PC-9 (cell line): ENCODE measurements around the gene CYGB.

ENCODE experiments used
- EZH2 ChIP-seq: fragments of 200-600 bp; sonication (generic); IDR thresholded peaks from 2 replicates; pipeline ENCODE4 v1.8.0; 2017; ENCODE audit warnings: antibody characterized with exemption, low read depth
- TF ChIP-seq, protein P1 (sequence below): fragments of 200-600 bp; sonication (generic); conservative IDR thresholded peaks from 2 replicates; pipeline ENCODE4 v1.6.1; 2017; ENCODE audit warnings: mixed run types, antibody characterized with exemption, mild to moderate bottlenecking, moderate library complexity

DNA sequence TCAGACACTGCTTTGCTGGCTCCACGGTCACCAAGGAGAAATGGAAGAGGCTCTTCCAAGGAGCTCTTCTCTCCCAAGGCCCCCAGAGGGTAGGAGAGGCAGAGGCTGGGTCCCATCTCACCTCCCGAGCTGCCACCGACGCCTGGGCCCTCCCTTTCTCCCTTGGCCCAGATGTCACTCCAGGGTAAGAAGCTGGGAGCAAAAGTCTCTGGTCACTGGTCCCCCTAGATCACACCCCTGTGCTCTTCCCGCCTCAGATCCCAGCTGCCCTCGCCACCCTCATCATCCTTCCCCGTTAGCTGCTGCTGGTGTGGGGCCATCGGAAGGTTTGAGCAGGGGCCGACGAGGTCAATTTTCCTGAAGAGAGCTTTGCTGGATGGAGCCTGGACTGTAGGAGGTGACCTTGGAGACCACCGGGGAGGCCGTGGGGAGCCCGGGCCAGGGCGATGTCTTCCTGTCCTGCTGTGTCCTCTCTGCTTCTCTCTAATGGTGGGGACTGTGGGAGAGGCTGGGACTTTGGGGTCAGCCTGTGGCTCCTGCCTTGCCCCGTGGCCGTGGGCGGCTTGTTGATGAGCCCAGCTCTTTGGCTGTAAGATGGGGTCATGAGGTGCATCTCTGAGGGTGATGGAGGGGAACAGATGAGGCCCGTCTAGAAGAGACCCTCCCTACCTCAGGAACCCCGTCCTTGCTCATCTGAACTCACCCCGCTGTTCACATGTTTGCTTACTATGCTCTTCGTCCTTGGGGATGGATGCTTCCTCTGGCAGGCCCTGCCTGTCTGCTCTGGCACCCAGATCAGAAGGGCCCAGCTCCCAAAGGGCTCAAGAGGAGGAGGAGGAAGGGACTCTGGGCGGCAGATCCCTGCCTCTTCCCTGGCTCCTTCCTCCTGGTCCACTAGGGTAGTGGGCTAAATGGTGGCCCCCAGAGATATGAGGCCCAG lies 24.9 kb downstream of the CYGB start:
- TF ChIP-seq, protein P1, sequence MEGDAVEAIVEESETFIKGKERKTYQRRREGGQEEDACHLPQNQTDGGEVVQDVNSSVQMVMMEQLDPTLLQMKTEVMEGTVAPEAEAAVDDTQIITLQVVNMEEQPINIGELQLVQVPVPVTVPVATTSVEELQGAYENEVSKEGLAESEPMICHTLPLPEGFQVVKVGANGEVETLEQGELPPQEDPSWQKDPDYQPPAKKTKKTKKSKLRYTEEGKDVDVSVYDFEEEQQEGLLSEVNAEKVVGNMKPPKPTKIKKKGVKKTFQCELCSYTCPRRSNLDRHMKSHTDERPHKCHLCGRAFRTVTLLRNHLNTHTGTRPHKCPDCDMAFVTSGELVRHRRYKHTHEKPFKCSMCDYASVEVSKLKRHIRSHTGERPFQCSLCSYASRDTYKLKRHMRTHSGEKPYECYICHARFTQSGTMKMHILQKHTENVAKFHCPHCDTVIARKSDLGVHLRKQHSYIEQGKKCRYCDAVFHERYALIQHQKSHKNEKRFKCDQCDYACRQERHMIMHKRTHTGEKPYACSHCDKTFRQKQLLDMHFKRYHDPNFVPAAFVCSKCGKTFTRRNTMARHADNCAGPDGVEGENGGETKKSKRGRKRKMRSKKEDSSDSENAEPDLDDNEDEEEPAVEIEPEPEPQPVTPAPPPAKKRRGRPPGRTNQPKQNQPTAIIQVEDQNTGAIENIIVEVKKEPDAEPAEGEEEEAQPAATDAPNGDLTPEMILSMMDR, result no peak
- no peak for TF ChIP-seq EZH2
